Progenitor cell of endocrine pancreas (in vitro differentiated cells): ENCODE results near the gene MED4. TPM values are rescaled to one million over a fixed set of nuclear protein-coding genes. Genes with fewer than 3 reads are reported as not detected.

ENCODE experiments used
- DNase-seq: peaks from one replicate; pipeline ENCODE4 v3.0.0; 2021; ENCODE audit warnings: low spot score; ENCODE audit not compliant: unreplicated experiment
- H3K27ac Mint-ChIP-seq: 2 replicates; pipeline ENCODE4 v1.8.0; 2021; ENCODE audit warnings: mild to moderate bottlenecking, moderate library complexity, mixed read lengths
- H3K27me3 Mint-ChIP-seq: 2 replicates; pipeline ENCODE4 v1.8.0; 2021; ENCODE audit warnings: mixed read lengths
- H3K36me3 Mint-ChIP-seq: 2 replicates; pipeline ENCODE4 v1.8.0; 2022; ENCODE audit warnings: mixed read lengths; ENCODE audit not compliant: insufficient read depth
- H3K4me1 Mint-ChIP-seq: 2 replicates; pipeline ENCODE4 v1.8.0; 2021; ENCODE audit warnings: low read depth, mixed read lengths
- H3K4me3 Mint-ChIP-seq: 2 replicates; pipeline ENCODE4 v1.8.0; 2021; ENCODE audit warnings: low read depth, mild to moderate bottlenecking, moderate library complexity, mixed read lengths
- H3K9me3 Mint-ChIP-seq: 2 replicates; pipeline ENCODE4 v1.8.0; 2021; ENCODE audit warnings: low read depth, mixed read lengths
- CTCF ChIP-seq: fragments of 200-600 bp; sonication (generic); IDR thresholded peaks from one replicate; pipeline ENCODE4 v1.5.0; 2021; ENCODE audit warnings: antibody characterized with exemption, mild to moderate bottlenecking; ENCODE audit not compliant: unreplicated experiment
- total RNA-seq: library from RNA; stranded (reverse); gene quantifications from 2 replicates; pipeline ENCODE4 v1.2.1, GENCODE V29; 2021

The MED4 gene
- total RNA-seq, 1 donor from 2014 or later, result 56.1 TPM

GRCh38 chr13:48050550-48050949 is 44.4 kb downstream of the MED4 start:
- no peak for TF ChIP-seq CTCF
- no peaks in the 10 kb centered on the region for H3K27me3 Mint-ChIP-seq
- no peak for DNase-seq
- H3K4me1 Mint-ChIP-seq, result no peaks in the 10 kb centered on the region
- peak overlapping the region; percentile 63 for H3K27ac Mint-ChIP-seq
- H3K4me3 Mint-ChIP-seq, result no peak overlapping the region
- H3K36me3 Mint-ChIP-seq, result peaks cover 14% of the 10 kb centered on the region
- no peaks in the 10 kb centered on the region for H3K9me3 Mint-ChIP-seq

- Mint-ChIP-seq H3K36me3 (peaks cover 12% of the 10 kb centered on the region), H3K4me3 (no peak overlapping the region), H3K4me1 (peaks cover under 1% of the 10 kb centered on the region), H3K27ac (no peak overlapping the region), H3K9me3 (no peaks in the 10 kb centered on the region), H3K27me3 (no peaks in the 10 kb centered on the region)
- DNase-seq, result no peak
- TF ChIP-seq CTCF, result no peak
Measured at GRCh38 chr13:48043789-48044503, 51.0 kb downstream of the MED4 start.

GRCh38 chr13:48042894-48043293 is 52.0 kb downstream of the MED4 start:
- no peaks in the 10 kb centered on the region for H3K27me3 Mint-ChIP-seq

GRCh38 chr13:48040896-48041295 is 54.0 kb downstream of the MED4 start:
- Mint-ChIP-seq H3K27me3 (no peaks in the 10 kb centered on the region), H3K27ac (no peak overlapping the region), H3K36me3 (peaks cover 10% of the 10 kb centered on the region), H3K9me3 (no peaks in the 10 kb centered on the region), H3K4me1 (peaks cover 14% of the 10 kb centered on the region), H3K4me3 (no peak overlapping the region)
- DNase-seq, result no peak
- TF ChIP-seq CTCF, result no peak

More at GRCh38 chr13:48042894-48043293, 52.0 kb downstream of the MED4 start:
- Mint-ChIP-seq H3K9me3 (no peaks in the 10 kb centered on the region), H3K36me3 (peaks cover 12% of the 10 kb centered on the region), H3K27ac (no peak overlapping the region), H3K4me1 (peaks cover 3% of the 10 kb centered on the region), H3K4me3 (no peak overlapping the region)
- no peak for DNase-seq
- TF ChIP-seq CTCF, result no peak

- TF ChIP-seq CTCF, result no peak
- peak overlapping the region; percentile 2 for H3K4me3 Mint-ChIP-seq
- peaks cover 11% of the 10 kb centered on the region for H3K36me3 Mint-ChIP-seq
Measured at GRCh38 chr13:48040049-48040448, 54.9 kb downstream of the MED4 start.

More at GRCh38 chr13:48040049-48040448, 54.9 kb downstream of the MED4 start:
- Mint-ChIP-seq H3K27me3 (no peaks in the 10 kb centered on the region), H3K27ac (no peak overlapping the region), H3K9me3 (no peaks in the 10 kb centered on the region), H3K4me1 (peaks cover 14% of the 10 kb centered on the region)
- DNase-seq, result no peak
